Prostate gland (tissue), 2 donors: ENCODE measurements around the gene ADRA2B.

Experiments
- CTCF ChIP-seq, 4 experiments: fragments of 200-600 bp in 2 of 4; fragments of 450-650 bp in 2 of 4; sonication (generic) in 2 of 4; IDR thresholded peaks; 1 replicate in 3 of 4; 2 replicates in 1 of 4; pipeline ENCODE4 v1.5.1; 2016 to 2019; ENCODE audit warnings: antibody characterized with exemption in 4 of 4, mild to moderate bottlenecking in 2 of 4, moderate library complexity in 2 of 4
- POLR2A ChIP-seq: fragments of 450-650 bp; IDR thresholded peaks from one replicate; pipeline ENCODE4 v1.6.1; 2016; ENCODE audit warnings: antibody characterized with exemption, mild to moderate bottlenecking
- POLR2AphosphoS5 ChIP-seq: sonication (generic); formaldehyde crosslinking; IDR thresholded peaks from one replicate; pipeline ENCODE4 v1.6.1; 2017; ENCODE audit warnings: antibody characterized with exemption

GRCh38 chr2:96097951-96098823, 18.2 kb downstream of the ADRA2B start:
- TF ChIP-seq CTCF (IDR thresholded peaks at IDR 0.05) (no peak), POLR2A (no peak), POLR2AphosphoS5 (no peak)
